C4-2B (cell line): Measurements from ENCODE around the gene CDKN1B.

ENCODE experiments used
- CTCF ChIP-seq: fragments of 450-650 bp; conservative IDR thresholded peaks from 2 replicates; pipeline ENCODE4 v1.5.1; 2017; ENCODE audit warnings: mild to moderate bottlenecking
- ZFX ChIP-seq: fragments of 450-650 bp; IDR thresholded peaks from 2 replicates; pipeline ENCODE4 v1.6.1; 2017

GRCh38 chr12:12681061-12681765 is 36.0 kb upstream of the CDKN1B start:
- TF ChIP-seq CTCF (no peak), ZFX (no peak)
